GM21390 (cell line): ENCODE data around the gene SHOC2.
A peak's percentile ranks its signal among the peaks of the same experiment; 100 is the strongest.

Experiments
- ATAC-seq: cut with Tn5 transposase; IDR thresholded peaks from one replicate; pipeline ENCODE4 v1.9.1; 2021; ENCODE audit not compliant: unreplicated experiment

SHOC2 gene

DNA sequence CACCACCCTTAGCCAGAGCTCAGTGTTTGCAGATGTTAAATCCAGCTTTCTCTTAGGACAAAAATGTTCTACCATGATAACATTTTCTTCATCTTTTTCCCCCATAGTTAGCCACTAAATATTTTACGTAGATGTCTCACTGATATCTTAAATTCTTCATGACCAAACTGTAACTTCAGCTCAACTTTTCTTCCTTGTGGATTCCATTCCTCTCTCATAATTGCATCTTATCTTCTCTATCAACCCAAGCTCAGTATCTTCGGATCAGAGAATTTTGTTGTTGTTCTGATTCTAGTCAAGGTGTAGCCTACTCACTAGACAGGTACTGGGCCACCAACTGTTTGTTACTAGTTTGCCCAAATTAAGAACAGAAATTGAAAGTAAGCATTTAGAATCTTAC lies 60.2 kb downstream of the SHOC2 start:
- ATAC-seq, result no peak

DNA sequence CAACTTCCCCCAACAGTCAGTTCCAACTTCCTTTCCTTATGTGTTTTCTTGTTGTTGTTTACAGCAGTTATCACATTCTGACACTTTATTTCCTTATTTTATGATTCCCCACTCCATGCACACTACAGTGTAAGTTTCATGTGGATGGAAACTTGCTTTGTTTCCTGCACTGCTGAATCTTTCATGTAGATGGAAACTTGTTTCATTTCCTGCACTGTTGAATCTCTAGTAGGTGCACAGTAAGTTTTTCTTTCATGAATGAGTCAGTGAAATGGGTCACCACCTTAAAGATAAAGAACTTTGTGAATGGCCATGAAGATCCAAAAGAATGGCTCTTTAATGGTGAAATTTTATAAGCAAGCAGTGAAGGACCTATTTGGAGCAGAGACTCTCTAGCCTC lies 61.4 kb downstream of the SHOC2 start:
- ATAC-seq, result no peak

DNA sequence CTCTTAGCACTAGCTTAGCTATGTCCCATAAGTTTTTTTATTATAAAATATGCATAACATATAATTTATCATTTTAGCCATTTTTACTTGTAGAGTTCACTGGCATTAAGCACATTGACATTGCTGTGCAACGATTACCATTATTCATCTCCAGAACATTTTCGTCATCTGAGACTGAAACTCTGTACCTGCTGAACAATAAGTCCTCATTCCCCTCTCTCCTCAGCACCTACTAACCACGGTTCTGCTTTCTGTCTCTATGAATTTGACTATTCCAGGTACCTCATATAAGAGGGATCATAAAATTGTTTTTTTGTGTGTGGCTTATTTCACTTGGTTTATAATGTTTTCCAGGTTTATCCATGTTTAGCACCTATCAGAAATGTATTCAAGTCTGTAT lies 64.1 kb downstream of the SHOC2 start:
- ATAC-seq, result no peak

DNA sequence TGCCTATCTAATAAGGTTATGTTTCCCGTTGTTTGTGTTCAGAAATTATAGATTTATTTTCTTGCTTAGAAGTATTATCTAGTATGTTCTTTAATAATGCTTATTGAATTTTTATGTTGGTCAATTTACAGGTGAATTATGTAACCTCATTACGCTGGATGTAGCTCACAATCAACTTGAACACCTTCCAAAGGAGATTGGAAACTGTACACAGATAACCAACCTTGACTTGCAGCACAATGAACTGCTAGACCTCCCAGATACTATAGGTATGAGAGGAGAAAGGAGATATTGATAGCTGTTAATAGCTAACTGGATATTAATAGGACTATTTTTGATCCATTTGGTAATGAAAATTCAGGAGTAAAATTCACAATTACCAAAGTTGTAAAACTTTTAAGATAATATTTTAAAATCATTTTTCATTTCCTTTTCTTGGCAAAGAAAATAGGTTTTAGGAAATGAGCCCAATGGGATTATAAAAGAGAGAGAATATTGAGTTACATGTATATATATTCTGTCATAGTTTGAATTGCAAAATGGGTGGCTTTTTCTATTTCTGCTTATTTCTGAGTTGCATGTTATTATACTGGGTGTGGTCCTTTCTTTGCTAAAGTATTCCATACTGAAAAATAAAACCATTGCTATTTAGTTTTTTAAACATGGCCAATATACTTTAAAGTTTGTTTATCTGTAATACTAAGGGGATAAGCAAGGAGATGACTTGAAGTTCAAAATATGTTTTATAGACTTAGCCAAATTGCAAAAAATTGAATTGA lies 66.3 kb downstream of the SHOC2 start:
- ATAC-seq, result no peak

DNA sequence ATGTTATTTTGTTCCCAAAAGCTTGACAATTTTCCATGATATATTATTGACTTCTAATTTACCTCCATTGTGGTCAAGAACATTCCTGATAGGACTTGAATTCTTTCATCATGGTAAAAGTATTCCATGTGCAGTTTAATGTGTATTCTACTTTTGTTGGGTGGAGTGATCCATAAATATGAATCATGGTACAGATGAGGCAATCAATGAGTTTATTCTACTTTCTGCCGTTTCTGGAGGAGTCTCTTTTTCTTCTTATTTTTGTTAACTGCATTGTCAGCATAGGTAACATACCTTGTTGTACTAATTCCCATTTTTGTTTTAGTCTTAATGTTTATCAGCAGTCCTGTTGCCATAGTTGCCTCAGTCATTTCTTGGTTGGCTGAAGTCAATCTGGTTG lies 69.6 kb downstream of the SHOC2 start:
- ATAC-seq, result no peak

DNA sequence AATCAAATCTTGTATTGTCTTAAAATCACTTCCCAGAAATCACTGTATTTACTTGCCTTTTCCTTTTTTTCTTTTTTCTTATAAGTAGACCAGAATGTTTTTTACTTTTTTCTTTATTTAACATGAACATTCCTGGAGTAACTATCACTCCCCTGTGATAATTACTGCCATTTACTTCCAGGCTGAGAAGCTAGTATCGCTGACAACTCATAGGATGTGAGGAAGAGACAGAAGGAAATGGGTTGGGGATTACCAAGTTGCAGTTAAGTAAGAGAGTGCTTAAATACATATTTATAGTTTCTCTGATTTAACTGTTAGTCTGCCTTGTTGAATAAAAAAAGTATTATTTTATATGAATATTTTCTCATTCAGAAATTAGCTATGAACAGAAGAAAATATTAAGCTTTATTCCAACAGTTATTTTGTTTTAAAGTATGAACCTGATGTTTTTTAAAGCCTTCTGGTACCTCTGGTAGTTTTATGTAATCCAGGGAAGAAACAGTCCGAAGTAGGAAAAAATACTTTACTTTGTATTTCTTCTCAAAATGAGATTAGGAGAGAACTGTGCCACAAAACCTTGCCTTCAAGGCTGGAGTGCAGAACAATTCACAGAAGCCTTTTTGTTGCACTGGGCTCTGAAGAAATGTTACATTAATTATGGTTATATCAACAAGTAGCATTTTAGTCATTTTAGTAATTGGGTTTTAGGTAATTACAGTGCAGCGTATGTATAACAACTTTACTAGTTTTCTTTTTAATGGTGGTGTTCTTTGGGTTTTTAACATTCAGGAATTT lies 72.8 kb downstream of the SHOC2 start:
- ATAC-seq, result no peak

DNA sequence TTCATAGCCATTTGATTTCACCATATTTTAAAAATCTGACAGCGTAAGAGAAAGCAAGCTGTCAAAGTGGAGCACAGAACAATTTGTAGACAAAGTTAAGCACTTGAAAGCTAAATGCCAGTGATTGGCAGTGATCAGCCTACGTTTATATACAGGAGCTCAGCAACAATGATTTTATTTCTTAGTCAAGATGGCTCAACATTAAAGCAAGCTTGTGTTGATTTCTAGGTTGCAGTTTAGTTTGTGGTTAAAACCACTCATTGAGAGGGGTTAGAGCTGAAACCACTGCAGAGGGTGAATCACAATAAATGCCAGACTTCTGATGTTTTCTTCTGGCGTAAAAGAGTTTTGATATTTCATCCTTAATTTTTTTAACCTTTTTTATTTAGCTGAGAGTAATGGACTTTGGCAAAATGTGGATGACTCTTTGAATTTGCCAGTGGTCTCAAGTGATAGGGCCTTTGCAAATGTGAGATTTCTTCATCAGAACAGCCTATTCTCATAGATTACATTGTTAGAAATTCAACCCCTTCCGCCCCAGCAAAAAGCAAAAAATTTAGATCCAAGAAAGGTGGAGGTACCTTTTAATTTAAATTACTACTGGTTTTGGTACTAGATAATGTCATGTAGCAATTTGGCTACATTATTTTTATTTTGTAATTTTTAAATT lies 73.8 kb downstream of the SHOC2 start:
- peak; percentile 65 for ATAC-seq

DNA sequence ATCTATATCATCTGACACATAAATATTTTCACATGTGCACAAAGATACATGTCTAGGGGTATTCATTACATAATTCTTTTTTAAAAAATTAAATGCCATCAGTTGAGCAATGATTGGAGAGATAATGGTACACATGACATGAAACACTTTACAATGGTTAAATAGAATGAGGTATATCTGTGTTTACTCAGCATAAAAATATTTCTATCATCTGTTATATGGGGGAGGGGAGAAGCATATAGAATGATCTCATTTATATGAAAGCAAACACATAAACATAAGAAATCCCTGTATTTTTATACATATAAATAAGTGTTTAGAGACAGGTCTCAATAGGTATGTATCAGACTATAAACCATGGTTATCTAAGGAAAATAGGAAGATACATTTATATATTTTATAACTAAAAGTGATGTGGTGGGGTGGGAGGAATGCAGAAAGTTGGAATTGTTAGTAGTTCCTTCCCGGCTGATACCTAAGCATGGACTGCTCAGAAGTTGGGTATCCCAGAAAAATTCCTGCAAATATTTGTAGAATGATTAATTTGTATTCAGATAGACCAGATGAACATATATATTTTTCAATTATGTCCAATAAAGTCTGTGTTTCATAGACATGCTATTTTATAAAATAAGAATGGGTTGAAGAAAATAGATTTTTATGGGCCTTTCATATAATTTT lies 75.1 kb downstream of the SHOC2 start:
- no peak for ATAC-seq

DNA sequence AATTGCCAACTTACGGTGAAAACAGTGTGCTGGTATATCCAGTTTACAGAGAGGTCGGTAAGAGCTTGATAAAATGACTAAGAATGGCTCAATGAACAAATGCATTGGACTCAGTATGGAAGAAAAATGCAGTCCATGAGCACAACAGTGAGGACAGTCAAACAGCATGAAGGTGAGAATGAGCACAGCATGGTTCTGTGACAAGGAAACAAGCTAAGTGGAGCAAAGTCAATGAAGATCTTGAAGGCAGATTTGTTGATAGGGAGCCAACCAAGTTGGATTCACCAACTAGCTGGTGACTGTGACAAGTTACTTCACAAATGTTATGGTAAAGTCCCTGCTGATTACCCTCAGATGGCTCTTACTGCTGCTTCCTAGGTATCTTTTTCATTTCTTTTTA lies 75.9 kb downstream of the SHOC2 start:
- ATAC-seq, result no peak

DNA sequence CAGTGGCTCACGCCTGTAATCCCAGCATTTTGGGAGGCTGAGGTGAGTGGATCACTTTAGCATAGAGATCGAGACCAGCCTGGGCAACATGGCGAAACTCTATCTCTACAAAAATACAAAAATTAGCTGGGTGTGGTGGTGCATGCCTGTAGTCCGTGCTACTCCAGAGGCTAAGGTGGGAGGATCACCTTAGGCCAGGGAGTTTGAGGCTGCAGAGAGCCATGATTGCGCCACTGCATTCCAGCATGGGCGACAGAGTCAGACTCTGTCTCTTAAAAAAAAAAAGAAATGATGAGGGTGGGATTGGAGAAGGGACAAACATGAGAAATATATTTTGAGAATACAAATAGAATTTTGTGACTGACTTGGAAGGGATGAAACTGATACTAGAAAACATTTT lies 76.9 kb downstream of the SHOC2 start:
- no peak for ATAC-seq

DNA sequence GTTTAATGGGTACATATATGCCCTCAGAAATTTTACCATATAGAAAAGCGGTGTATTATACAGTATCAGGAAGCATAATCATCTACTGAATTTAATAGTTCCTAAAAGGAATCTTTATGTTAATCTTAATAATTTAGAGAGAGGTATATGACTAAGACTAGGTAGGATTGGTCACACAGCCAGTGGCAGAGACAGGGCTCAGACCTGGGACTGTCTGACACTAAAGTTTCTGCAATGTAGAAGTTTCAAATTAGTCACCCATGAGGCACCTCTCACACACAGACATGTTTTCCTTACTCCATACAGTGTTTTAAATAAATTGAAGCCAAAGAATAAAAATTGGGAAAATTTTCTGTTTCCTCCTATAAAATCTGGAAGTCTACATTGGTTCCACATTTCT lies 84.6 kb downstream of the SHOC2 start:
- no peak for ATAC-seq

DNA sequence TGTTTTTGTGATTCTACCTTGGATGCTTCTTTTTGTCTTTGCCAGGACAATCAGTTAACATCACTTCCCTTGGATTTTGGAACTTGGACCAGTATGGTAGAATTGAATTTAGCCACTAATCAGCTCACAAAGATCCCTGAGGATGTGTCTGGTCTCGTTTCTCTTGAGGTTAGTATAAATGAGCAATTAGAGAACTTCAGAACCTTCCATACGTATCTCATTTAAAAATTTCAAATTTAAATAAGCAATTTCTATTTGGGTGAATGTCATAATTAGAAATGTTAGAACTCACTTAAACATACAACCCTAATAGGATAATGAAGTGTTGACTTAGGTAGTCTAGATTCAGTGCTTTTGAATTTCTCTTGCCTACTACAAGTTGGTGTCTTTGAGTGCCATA lies 88.1 kb downstream of the SHOC2 start:
- no peak for ATAC-seq

DNA sequence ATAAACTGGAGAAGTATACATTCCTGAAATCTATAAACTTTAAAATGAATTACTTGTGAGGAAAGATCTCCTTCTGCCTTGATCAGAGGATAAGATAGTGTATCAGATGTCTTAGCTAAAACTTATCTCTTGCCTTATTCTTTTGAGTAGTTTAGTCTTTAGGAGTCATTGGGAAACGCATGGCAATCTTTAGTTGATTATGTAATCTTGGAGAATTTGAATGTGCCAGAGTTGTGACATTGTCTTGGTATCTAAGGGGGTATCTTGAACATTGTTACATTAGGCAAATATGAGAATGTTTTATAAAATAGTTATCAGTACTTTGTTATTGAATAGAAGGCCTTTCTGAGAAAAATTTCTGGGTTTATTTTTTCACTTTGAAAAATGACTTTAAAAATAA lies 95.8 kb downstream of the SHOC2 start:
- ATAC-seq, result no peak

DNA sequence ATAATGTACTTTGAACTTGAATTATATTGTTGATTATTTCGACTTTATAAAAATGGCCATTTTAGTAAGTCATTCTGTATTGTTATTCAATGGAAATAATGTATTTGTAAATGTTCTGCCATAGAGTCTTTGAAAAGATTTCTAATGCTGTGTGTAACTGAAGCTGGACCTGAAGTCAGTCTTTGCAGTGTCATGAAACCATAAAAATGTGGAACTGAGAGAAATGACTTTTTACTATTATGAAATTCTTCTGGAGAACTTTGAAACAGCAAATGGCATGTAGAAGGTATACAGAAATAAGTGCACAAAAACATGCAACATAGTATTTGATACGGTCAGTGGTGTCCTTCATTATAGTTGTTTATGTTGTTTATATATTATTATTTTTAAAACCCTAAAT lies 97.7 kb downstream of the SHOC2 start:
- no peak for ATAC-seq

DNA sequence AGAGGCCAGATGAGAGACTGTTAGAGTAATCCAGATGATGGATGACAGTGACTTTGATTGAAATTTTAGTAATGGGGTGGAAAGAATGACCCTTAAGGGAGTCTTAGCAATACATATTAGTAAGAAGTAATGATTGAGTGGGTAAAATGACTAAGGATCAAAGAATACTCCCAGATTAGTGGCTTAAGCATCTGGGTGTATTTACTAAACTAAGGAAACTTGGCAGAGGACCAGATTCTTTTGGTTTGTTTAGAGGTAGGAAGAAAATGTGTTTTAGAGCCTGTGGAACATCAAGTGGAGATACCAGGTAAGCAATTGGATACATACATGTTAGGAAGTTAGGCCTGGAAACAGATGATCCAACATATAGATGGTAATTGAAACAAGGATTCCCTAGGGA lies 98.6 kb downstream of the SHOC2 start:
- no peak for ATAC-seq

DNA sequence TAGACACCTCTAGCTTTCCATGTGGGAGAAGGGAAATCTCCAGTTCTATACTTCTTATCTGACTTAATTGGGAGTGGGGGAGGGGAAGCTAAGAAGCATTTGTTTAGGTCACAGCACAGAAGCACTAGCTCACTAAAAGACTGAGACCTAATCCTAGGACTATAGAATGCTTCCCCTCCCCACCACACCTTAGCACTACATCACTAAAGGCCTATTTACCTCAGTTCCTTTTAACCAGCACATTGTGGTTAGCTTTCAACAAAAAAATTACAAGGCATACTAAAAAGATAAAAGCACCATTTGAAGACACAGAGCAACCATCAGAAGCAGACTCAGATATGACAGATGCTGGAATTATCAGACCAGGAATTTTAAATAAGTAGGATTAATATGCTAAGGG lies 103.7 kb downstream of the SHOC2 start:
- no peak for ATAC-seq

DNA sequence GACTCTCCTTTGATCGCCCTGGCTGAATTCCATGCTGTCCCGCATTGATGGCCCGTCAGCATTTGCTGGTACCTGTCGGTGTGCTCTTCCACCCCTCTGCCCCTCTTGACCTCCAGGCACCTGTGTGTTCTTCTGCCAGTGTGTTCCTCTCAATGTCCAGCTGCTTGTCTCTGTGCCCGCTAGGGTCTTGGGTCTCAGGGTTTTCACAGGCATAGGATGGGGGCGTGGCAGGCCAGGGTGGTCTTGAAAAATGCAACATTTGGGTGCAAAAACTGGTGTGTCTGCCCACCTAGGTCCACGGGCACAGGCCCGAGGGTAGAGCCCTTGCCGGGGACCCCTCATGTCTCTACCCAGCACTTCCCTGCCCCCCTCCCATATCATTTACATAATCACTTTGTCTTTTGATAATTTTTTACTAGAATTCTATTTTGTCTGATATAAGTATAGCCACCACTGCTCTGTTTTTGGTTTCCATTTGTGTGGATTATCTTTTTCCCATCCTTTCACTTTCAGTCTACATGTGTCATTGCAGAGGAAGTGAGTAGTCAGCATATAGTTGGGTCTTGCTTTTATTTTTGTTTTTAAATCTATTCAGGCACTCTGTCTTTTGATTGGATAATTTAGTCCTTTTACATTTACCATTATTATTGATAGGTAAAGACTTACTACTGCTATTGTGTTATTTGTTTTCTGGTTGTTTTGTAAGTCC lies 110.8 kb downstream of the SHOC2 start:
- ATAC-seq, result peak; percentile 58

DNA sequence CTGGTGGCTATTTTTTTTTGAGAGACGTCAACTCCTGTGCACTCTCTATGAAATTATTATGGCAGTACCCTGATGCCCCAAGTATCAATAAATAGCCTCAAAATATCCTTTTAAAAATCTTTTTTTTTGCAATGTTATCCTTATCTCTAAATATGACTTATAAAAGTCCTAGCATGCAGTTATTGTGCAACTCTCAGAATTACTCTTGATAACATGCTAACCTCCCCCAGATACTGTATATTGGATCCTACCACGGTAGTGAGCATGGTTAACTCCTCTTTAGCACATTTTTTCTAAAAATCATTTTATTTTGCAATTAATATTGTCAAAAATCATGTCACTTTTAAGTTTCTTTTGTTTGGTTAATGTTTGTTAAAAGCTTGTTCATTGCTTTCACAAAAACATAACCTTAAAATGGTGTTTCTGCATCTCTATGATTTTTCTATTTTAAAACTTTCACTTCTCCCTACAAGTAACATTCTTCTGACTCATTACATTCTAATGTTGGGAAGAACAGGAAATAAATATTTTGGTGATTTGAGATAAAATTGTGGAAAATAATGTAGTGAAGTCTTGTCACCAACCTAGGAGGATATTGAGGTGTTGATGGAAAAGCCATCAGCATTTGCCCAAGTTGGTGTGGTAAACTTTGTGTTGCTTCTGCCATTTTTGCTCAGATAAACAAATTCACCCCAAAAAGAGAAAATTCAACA lies 115.3 kb downstream of the SHOC2 start:
- no peak for ATAC-seq

DNA sequence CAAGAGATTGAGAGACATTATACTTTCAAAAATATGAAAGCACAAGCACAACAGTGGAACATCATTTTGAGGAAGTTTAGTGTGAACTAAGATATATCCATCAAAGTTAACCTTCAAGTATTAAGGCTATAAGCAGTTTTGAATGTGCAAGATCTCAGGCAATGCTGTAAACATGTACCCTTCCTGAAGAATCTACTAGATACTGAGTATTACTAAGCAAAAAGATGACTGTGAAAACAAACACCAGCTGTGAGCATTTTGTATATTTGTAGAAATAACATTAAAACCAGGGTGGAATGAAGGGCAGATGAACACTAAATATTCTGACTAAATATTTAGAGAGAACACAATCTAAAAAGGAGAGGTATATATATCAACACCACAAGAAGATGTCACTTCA lies 116.1 kb downstream of the SHOC2 start:
- ATAC-seq, result no peak

DNA sequence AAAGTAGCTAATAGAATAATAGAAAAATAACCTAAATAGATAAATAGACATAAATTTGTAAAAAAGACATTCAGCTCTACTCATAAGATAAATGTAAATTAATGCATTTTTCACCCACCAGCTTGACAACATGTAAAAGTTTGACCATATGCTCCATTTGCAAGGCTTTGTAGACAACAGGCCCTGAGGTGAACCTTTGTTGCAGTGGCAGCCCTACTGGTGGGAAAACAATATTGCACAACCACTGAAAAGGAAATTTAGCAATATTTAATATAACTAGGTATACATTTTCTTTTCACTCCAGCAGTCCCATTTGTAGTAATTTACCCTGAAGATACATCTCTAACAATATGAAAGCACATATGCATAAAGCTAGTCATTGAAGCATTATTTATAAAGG lies 118.5 kb downstream of the SHOC2 start:
- ATAC-seq, result no peak
